Panc1 (cell line): ENCODE results near the gene REELD1. TPM values are rescaled to one million over a fixed set of nuclear protein-coding genes. Genes with fewer than 3 reads are reported as not detected.

Experiments
- ATAC-seq: fragments of 200-7000 bp; cut with Tn5 transposase; 2 replicates; pipeline ENCODE4 v1.9.1; 2020; ENCODE audit warnings: mild to moderate bottlenecking, moderate library complexity
- Bru-seq: library from RNA; stranded (reverse); fragments of 400-500 nt; gene quantifications from one replicate; lab custom pipeline; 2021; lab: Mats Ljungman, UMichigan
- BruChase-seq, 2 experiments: library from RNA; stranded (reverse); fragments of 400-500 nt; gene quantifications; one replicate each; lab custom pipeline; 2021; lab: Mats Ljungman, UMichigan
- BruUV-seq: library from RNA; stranded (reverse); fragments of 400-500 nt; replicated peaks from 2 replicates; lab custom pipeline; 2021; lab: Mats Ljungman, UMichigan
- CTCF ChIA-PET: fragments of 300-600 bp; sonication (Branson Sonifier 250); formaldehyde crosslinking; loops from one replicate; lab custom pipeline; 2022; ENCODE audit warnings: antibody characterized with exemption; lab: Charles Lee
- POLR2A ChIA-PET: fragments of 300-600 bp; sonication (Branson Sonifier 250); formaldehyde crosslinking; loops from one replicate; lab custom pipeline; 2022; ENCODE audit warnings: antibody characterized with exemption; lab: Charles Lee
- DNase-seq: peaks from one replicate; pipeline ENCODE4 v3.0.0-alpha.2; 2010; ENCODE audit warnings: low read depth, low spot score
- H3K27ac ChIP-seq: 2 replicates; pipeline ENCODE4 v1.5.1; 2011; ENCODE audit warnings: mild to moderate bottlenecking, low read length, inconsistent platforms
- H3K27me3 ChIP-seq: fragments of 200-500 bp; sonication (Bioruptor generic); 2 replicates; pipeline ENCODE4 v1.6.0; 2014; ENCODE audit warnings: low read length, inconsistent platforms; ENCODE audit not compliant: control insufficient read depth, insufficient read depth
- H3K36me3 ChIP-seq: fragments of 200-500 bp; sonication (Bioruptor generic); 2 replicates; pipeline ENCODE4 v1.5.1; 2014; ENCODE audit warnings: inconsistent platforms, mild to moderate bottlenecking, low read length, moderate library complexity; ENCODE audit not compliant: control insufficient read depth, insufficient read depth
- H3K4me1 ChIP-seq: 2 replicates; pipeline ENCODE4 v1.5.1; 2011; ENCODE audit warnings: inconsistent platforms, mild to moderate bottlenecking, low read length, moderate library complexity; ENCODE audit not compliant: control insufficient read depth, insufficient read depth
- H3K4me3 ChIP-seq, 2 experiments: 2 replicates each; pipeline ENCODE4 v1.5.1; 2011 to 2012; ENCODE audit warnings: low read depth in 2 of 2, low read length in 2 of 2, mild to moderate bottlenecking in 2 of 2, inconsistent platforms in 1 of 2, moderate library complexity in 1 of 2
- H3K9me3 ChIP-seq: fragments of 200-500 bp; sonication (Bioruptor generic); 2 replicates; pipeline ENCODE4 v1.5.1; 2014; ENCODE audit warnings: low read depth, mild to moderate bottlenecking, inconsistent platforms, low read length, moderate library complexity; ENCODE audit not compliant: control insufficient read depth, insufficient read depth
- CTCF ChIP-seq: fragments of 450-650 bp; IDR thresholded peaks from 2 replicates; pipeline ENCODE4 v1.5.1; 2017; ENCODE audit warnings: mild to moderate bottlenecking
- POLR2AphosphoS5 ChIP-seq: IDR thresholded peaks from 2 replicates; pipeline ENCODE4 v1.6.1; 2012; ENCODE audit warnings: mild to moderate bottlenecking, low read depth, low read length, moderate library complexity
- SIN3A ChIP-seq: IDR thresholded peaks from 2 replicates; pipeline ENCODE4 v1.6.1; 2012; ENCODE audit warnings: low read depth, mild to moderate bottlenecking, low read length, moderate library complexity, borderline replicate concordance; ENCODE audit not compliant: insufficient read depth
- TCF7L2 ChIP-seq: IDR thresholded peaks from 2 replicates; pipeline ENCODE4 v1.6.1; 2011; ENCODE audit warnings: mild to moderate bottlenecking, low read depth, low read length, inconsistent platforms
- in situ Hi-C: cut with HindIII; loops from 2 replicates; pipeline ENCODE4 v1.10.0; 2016; ENCODE audit warnings: low sequenced_read_pairs, low pct_unique_long_range_greater_than_20kb
- intact Hi-C: fragments of 100-400 bp; cut with micrococcal nuclease; formaldehyde crosslinking; loops from one replicate; pipeline ENCODE4 v1.10.0; 2022; ENCODE audit not compliant: unreplicated experiment
- long read RNA-seq: library from polyadenylated mRNA; unstranded; transcript quantifications from one replicate; pipeline ENCODE4 v2.0.0, GENCODE V29; 2021; ENCODE audit not compliant: unreplicated experiment
- polyA plus RNA-seq: library from polyadenylated mRNA; unstranded; fragments of >200 nt; gene quantifications from one replicate; pipeline ENCODE4 v1.2.1, GENCODE V29; 2012; ENCODE audit warnings: missing spikeins; ENCODE audit not compliant: insufficient read length
- total RNA-seq: library from RNA; stranded (reverse); gene quantifications from one replicate; pipeline ENCODE4 v1.2.1, GENCODE V29; 2021; ENCODE audit not compliant: unreplicated experiment
- TF ChIP-seq, protein P1 (sequence below), 2 experiments: IDR thresholded peaks; 2 replicates each; pipeline ENCODE4 v1.6.1; 2011 to 2012; ENCODE audit warnings: low read depth in 2 of 2, control low read depth in 1 of 2, low read length in 1 of 2, mild to moderate bottlenecking in 1 of 2, moderate library complexity in 1 of 2; ENCODE audit not compliant: insufficient read depth in 1 of 2

REELD1 gene
- total RNA-seq (not detected), Bru-seq, nascent RNA (not detected), BruChase-seq, experiment 1, labeled RNA remaining after a 2-hour chase (not detected), BruChase-seq, experiment 2, labeled RNA remaining after a 6-hour chase (percentile 6 among the genes with signal in this experiment)
- not detected for polyA plus RNA-seq
- long read RNA-seq = 0 reads

DNA sequence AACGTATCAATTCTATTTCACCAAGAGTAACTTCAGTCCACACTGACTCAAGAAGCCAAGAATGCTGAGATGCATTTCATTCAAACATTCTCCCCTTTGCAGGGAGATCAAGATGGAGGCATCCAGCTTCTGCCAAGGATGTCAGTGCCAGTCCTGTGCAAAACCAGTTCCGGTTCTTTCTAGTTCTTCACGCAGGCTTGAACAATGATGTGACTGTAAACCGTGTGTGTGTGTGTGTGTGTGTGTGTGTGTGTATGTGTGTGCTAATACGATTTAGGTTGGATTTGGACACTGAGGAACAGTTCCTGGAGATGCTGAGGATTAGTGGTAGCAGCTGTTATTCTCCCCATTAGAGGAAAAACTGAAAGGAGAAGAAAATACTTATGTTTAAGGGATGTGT lies at the start of gene REELD1:
Gene REELD1, plus strand, starts transcription at position 301 of the 400 bp plus-strand sequence. CDS start 2,415 bp downstream, outside the sequence.
- POLR2A ChIA-PET = no interaction called here
- no peak for ATAC-seq
- no peaks in the 10 kb centered on the region for H3K4me1 ChIP-seq
- in situ Hi-C loops = no loop called here
- no peak within 1 kb of the TSS for H3K4me3 ChIP-seq
- CTCF ChIA-PET = interaction anchor here (0.5 kb wide), 1 partner anchor 356 kb away, joined by 5 read pairs; no protein-coding TSS in a partner anchor
- intact Hi-C loops = no loop called here
- BruUV-seq = no TSS peak
- no peak within 1 kb of the TSS for H3K27ac ChIP-seq
- DNase-seq = no peak
- no peaks in the 10 kb centered on the region for H3K36me3 ChIP-seq
- no peaks in the 10 kb centered on the region for H3K27me3 ChIP-seq
- no peak for TF ChIP-seq TCF7L2
- TF ChIP-seq CTCF = no peak
- no peak for TF ChIP-seq SIN3A
- no peak for TF ChIP-seq POLR2AphosphoS5
- TF ChIP-seq, protein P1, sequence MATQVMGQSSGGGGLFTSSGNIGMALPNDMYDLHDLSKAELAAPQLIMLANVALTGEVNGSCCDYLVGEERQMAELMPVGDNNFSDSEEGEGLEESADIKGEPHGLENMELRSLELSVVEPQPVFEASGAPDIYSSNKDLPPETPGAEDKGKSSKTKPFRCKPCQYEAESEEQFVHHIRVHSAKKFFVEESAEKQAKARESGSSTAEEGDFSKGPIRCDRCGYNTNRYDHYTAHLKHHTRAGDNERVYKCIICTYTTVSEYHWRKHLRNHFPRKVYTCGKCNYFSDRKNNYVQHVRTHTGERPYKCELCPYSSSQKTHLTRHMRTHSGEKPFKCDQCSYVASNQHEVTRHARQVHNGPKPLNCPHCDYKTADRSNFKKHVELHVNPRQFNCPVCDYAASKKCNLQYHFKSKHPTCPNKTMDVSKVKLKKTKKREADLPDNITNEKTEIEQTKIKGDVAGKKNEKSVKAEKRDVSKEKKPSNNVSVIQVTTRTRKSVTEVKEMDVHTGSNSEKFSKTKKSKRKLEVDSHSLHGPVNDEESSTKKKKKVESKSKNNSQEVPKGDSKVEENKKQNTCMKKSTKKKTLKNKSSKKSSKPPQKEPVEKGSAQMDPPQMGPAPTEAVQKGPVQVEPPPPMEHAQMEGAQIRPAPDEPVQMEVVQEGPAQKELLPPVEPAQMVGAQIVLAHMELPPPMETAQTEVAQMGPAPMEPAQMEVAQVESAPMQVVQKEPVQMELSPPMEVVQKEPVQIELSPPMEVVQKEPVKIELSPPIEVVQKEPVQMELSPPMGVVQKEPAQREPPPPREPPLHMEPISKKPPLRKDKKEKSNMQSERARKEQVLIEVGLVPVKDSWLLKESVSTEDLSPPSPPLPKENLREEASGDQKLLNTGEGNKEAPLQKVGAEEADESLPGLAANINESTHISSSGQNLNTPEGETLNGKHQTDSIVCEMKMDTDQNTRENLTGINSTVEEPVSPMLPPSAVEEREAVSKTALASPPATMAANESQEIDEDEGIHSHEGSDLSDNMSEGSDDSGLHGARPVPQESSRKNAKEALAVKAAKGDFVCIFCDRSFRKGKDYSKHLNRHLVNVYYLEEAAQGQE (IDR thresholded peaks at IDR 0.05; ENCODE audit: insufficient read depth in 1 of 2, low read depth in 2 of 2, low read length in 1 of 2) = no peak
- H3K9me3 ChIP-seq = no peaks in the 10 kb centered on the region

DNA sequence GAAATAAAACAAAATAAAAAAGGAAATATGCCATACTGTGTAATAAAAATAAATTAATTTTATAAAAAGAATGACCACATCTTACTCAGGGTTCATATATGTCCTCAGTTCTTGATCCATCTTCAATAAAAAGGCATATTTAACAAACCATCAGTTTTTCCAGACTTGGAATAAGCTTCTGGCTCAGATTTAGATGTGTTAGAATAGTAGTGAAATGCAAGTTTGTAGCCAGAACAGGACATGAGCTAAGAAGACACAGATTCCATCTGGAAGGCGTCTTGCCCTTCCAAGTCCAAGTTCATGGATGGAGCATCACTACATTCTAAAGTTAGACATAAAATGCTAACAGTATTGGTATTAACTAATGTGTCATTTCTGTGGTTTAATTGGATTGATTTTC lies 49.1 kb upstream of the REELD1 start:
- no peaks in the 10 kb centered on the region for H3K9me3 ChIP-seq
- POLR2A ChIA-PET = no interaction called here
- CTCF ChIA-PET = no interaction called here
- no peak overlapping the region for H3K4me3 ChIP-seq
- H3K27ac ChIP-seq = no peak overlapping the region
- intact Hi-C loops (no loop called here), in situ Hi-C loops (no loop called here)
- no peaks in the 10 kb centered on the region for H3K36me3 ChIP-seq
- ATAC-seq (no peak), DNase-seq (no peak)
- H3K27me3 ChIP-seq = no peaks in the 10 kb centered on the region
- TF ChIP-seq, protein P1 (IDR thresholded peaks at IDR 0.05; ENCODE audit: insufficient read depth in 1 of 2, low read depth in 2 of 2, low read length in 1 of 2) = no peak
- TF ChIP-seq TCF7L2 (no peak), POLR2AphosphoS5 (no peak), CTCF (no peak), SIN3A (no peak)
- BruUV-seq = no TSS peak
- H3K4me1 ChIP-seq = no peaks in the 10 kb centered on the region
